Mesenchymal stem cell (in vitro differentiated cells and primary cell): ENCODE results near the gene CST3.
"Not testable (repeated sequence)": the region's sequence is repeated elsewhere in the genome, so short reads cannot be mapped to it uniquely, and the experiment has no call there.

Experiments
- DNase-seq: peaks from one replicate; pipeline ENCODE4 v3.0.0-alpha.2; 2013
- H2AFZ ChIP-seq: one replicate; pipeline ENCODE4 v1.6.1; 2013; ENCODE audit warnings: low read depth, mild to moderate bottlenecking, control low read depth, inconsistent platforms, low read length, moderate library complexity
- H2AK5ac ChIP-seq: 2 replicates; pipeline ENCODE4 v1.6.1; 2013; ENCODE audit warnings: low read length, moderate library complexity, mild to moderate bottlenecking, inconsistent platforms; ENCODE audit not compliant: severe bottlenecking
- H2BK120ac ChIP-seq: one replicate; pipeline ENCODE4 v1.6.1; 2013; ENCODE audit warnings: low read depth, mild to moderate bottlenecking, inconsistent platforms, low read length, moderate library complexity
- H2BK12ac ChIP-seq, 2 experiments: one replicate each; pipeline ENCODE4 v1.6.1; 2013; ENCODE audit warnings: inconsistent platforms in 2 of 2, low read length in 2 of 2, mild to moderate bottlenecking in 2 of 2, moderate library complexity in 2 of 2, control low read depth in 1 of 2
- H2BK15ac ChIP-seq: one replicate; pipeline ENCODE4 v1.6.1; 2013; ENCODE audit warnings: mild to moderate bottlenecking, low read depth, inconsistent platforms; ENCODE audit not compliant: poor library complexity, severe bottlenecking
- H2BK5ac ChIP-seq: 2 replicates; pipeline ENCODE4 v1.6.1; 2013; ENCODE audit warnings: low read depth, mild to moderate bottlenecking, low read length, control low read depth, inconsistent platforms; ENCODE audit not compliant: poor library complexity, severe bottlenecking
- H3K14ac ChIP-seq, 2 experiments: one replicate each; pipeline ENCODE4 v1.6.1; 2013; ENCODE audit warnings: inconsistent platforms in 2 of 2, low read length in 2 of 2, control low read depth in 1 of 2, mild to moderate bottlenecking in 1 of 2, moderate library complexity in 1 of 2
- H3K18ac ChIP-seq, 2 experiments: one replicate each; pipeline ENCODE4 v1.6.1; 2013; ENCODE audit warnings: inconsistent platforms in 2 of 2, low read length in 2 of 2, control low read depth in 1 of 2, low read depth in 1 of 2, mild to moderate bottlenecking in 1 of 2
- H3K23ac ChIP-seq, 2 experiments: one replicate each; pipeline ENCODE4 v1.6.1; 2013; ENCODE audit warnings: inconsistent platforms in 2 of 2, low read length in 2 of 2, mild to moderate bottlenecking in 2 of 2, moderate library complexity in 2 of 2, control low read depth in 1 of 2
- H3K27ac ChIP-seq: 2 replicates; pipeline ENCODE4 v1.5.1; 2013; ENCODE audit warnings: mild to moderate bottlenecking, moderate library complexity, low read length, control low read depth, inconsistent platforms; ENCODE audit not compliant: poor library complexity, severe bottlenecking
- H3K27me3 ChIP-seq, 2 experiments: 2 replicates each; pipeline versions ENCODE4 v1.6.1 to v1.7.0; 2013; ENCODE audit warnings: low read length in 2 of 2, mild to moderate bottlenecking in 2 of 2, moderate library complexity in 2 of 2, control low read depth in 1 of 2, inconsistent platforms in 1 of 2; ENCODE audit not compliant: control insufficient read depth in 1 of 2, insufficient read depth in 1 of 2
- H3K36me3 ChIP-seq, 2 experiments: 2 replicates each; pipeline versions ENCODE4 v1.6.1 to v1.7.0; 2013; ENCODE audit warnings: low read length in 2 of 2, control low read depth in 1 of 2, inconsistent platforms in 1 of 2, low read depth in 1 of 2, mild to moderate bottlenecking in 1 of 2; ENCODE audit not compliant: insufficient read depth in 2 of 2, control insufficient read depth in 1 of 2
- H3K4ac ChIP-seq, 2 experiments: one replicate each; pipeline ENCODE4 v1.6.1; 2013; ENCODE audit warnings: inconsistent platforms in 2 of 2, low read length in 2 of 2, mild to moderate bottlenecking in 2 of 2, moderate library complexity in 2 of 2, control low read depth in 1 of 2, low read depth in 1 of 2
- H3K4me1 ChIP-seq: 2 replicates; pipeline ENCODE4 v1.6.1; 2013; ENCODE audit warnings: low read depth, low read length, control low read depth; ENCODE audit not compliant: control insufficient read depth, insufficient read depth
- H3K4me2 ChIP-seq: 2 replicates; pipeline ENCODE4 v1.6.1; 2013; ENCODE audit warnings: low read length, mild to moderate bottlenecking, inconsistent platforms; ENCODE audit not compliant: poor library complexity, severe bottlenecking
- H3K4me3 ChIP-seq, 2 experiments: 2 replicates each; pipeline versions ENCODE4 v1.5.1 to v1.7.0; 2013; ENCODE audit warnings: low read length in 2 of 2, mild to moderate bottlenecking in 2 of 2, control low read depth in 1 of 2, low read depth in 1 of 2; ENCODE audit not compliant: insufficient read depth in 1 of 2
- H3K79me1 ChIP-seq: replicated peaks from 2 replicates; pipeline ENCODE4 v1.6.1; 2013; ENCODE audit warnings: mild to moderate bottlenecking, control low read depth, low read length, inconsistent platforms; ENCODE audit not compliant: poor library complexity, severe bottlenecking
- H3K9ac ChIP-seq: 2 replicates; pipeline ENCODE4 v1.7.0; 2013; ENCODE audit warnings: mild to moderate bottlenecking, low read length, moderate library complexity
- H3K9me3 ChIP-seq: 2 replicates; pipeline ENCODE4 v1.7.0; 2013; ENCODE audit warnings: mild to moderate bottlenecking, low read length; ENCODE audit not compliant: control insufficient read depth
- H4K8ac ChIP-seq: one replicate; pipeline ENCODE4 v1.6.1; 2013; ENCODE audit warnings: inconsistent platforms, mild to moderate bottlenecking, low read length, moderate library complexity
- H4K91ac ChIP-seq: one replicate; pipeline ENCODE4 v1.6.1; 2013; ENCODE audit warnings: mild to moderate bottlenecking, low read length, inconsistent platforms
- WGBS: methylation state at CpG from one replicate; pipeline ENCODE4 v1.1.7; 2013; ENCODE audit warnings: mixed read lengths; 5-methylcytosine and 5-hydroxymethylcytosine counted together

Gene CST3

DNA sequence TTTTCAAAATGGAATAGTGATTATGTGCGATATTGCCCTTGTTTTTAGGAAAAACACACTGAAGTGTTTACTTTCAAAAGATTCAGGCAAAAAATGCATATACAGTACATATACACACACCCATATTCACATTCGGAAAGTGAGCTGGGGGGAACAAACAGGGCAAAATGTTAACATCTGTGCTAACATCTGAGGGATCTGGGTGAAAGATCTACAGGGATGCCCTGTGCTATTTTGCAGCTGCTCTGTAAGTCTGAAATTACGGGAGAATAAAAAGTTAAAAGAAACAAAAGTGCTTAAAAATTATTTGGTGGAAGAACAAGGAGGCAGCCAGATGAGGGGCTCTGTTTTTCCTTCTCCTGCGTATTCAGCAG is 860 bp downstream of the CST3 start:
- H2BK15ac ChIP-seq: no peak overlapping the region
- no peak overlapping the region for H2BK120ac ChIP-seq
- peak overlapping the region; percentile 92 to 95 for H3K4me3 ChIP-seq
- peaks cover 14% of the 10 kb centered on the region for H3K79me1 ChIP-seq
- H2AK5ac ChIP-seq: no peak overlapping the region
- no peak overlapping the region for H4K8ac ChIP-seq
- DNase-seq: no peak
- H3K14ac ChIP-seq: peak overlapping the region in 1 of 2 experiments; percentile 94
- H3K4me1 ChIP-seq: peaks cover 59% of the 10 kb centered on the region
- peak overlapping the region; percentile 97 for H2BK5ac ChIP-seq
- no peak overlapping the region for H3K23ac ChIP-seq
- H3K27me3 ChIP-seq: no peaks in the 10 kb centered on the region
- no peak overlapping the region for H2BK12ac ChIP-seq
- H2AFZ ChIP-seq: no peak overlapping the region
- WGBS: 18% methylated on average over 3 of the region's 4 CpGs
- H3K27ac ChIP-seq: peak overlapping the region; percentile 69
- peak overlapping the region; percentile 84 for H3K4me2 ChIP-seq
- no peak overlapping the region for H4K91ac ChIP-seq
- H3K36me3 ChIP-seq: peaks cover 31 to 44% of the 10 kb centered on the region in 2 experiments
- peak overlapping the region in 1 of 2 experiments; percentile 90 for H3K4ac ChIP-seq
- peak overlapping the region; percentile 100 for H3K18ac ChIP-seq
- peak overlapping the region; percentile 92 for H3K9ac ChIP-seq
- no peaks in the 10 kb centered on the region for H3K9me3 ChIP-seq

DNA sequence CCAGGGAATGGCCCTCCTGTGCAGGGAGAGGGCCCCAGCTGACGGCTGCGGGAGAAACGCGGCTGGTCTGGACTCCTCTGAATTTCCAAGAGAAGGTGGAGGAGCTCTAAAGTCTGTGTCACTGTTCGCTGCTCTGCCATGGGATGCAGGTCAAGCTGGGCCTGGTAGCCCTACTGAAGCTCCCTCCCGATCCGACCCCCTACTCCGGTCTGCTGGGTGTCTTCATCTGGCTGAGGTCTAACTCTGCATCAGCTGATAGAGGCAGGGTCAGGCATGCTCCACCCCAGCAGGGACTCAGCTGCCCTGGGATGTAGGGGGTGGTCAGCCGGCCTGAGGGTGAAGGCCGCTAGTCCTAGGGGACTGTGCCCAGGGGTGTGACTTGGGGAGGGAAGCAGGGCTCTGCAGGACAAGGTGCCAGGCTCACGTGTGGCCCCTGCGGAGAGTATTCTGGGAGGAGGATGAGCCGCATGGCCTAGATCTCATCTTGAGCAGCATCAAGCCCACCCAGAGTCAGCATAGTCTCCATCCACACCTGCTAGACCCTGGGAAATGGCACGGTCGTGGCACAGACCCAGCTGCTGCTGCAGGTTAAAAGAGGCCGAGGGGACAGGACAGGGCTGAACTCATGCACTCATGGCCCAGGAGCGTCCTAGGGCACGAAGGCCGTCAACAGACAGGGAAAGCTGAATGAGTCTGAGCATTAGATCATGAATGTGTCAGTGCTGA is 1.4 kb downstream of the CST3 start:
- DNase-seq: no peak
- WGBS: 75% methylated on average over 19 of the region's 19 CpGs
- peak overlapping the region; percentile 84 for H3K4me2 ChIP-seq
- H4K91ac ChIP-seq: peak overlapping the region; percentile 6
- peak overlapping the region; percentile 92 to 95 for H3K4me3 ChIP-seq
- peaks cover 14% of the 10 kb centered on the region for H3K79me1 ChIP-seq
- peaks cover 35 to 47% of the 10 kb centered on the region in 2 experiments for H3K36me3 ChIP-seq
- H3K4ac ChIP-seq: no peak overlapping the region
- H4K8ac ChIP-seq: no peak overlapping the region
- H3K9ac ChIP-seq: peak overlapping the region; percentile 92
- H2BK15ac ChIP-seq: peak overlapping the region; percentile 31
- no peaks in the 10 kb centered on the region for H3K27me3 ChIP-seq
- peak overlapping the region; percentile 37 to 58 for H3K18ac ChIP-seq
- no peaks in the 10 kb centered on the region for H3K9me3 ChIP-seq
- H2AK5ac ChIP-seq: no peak overlapping the region
- peak overlapping the region in 1 of 2 experiments; percentile 94 for H3K14ac ChIP-seq
- no peak overlapping the region for H2BK120ac ChIP-seq
- H3K23ac ChIP-seq: peak overlapping the region in 1 of 2 experiments; percentile 97
- no peak overlapping the region for H2BK5ac ChIP-seq
- peaks cover 56% of the 10 kb centered on the region for H3K4me1 ChIP-seq
- no peak overlapping the region for H2AFZ ChIP-seq
- H3K27ac ChIP-seq: peak overlapping the region; percentile 1
- peak overlapping the region in 1 of 2 experiments; percentile 43 for H2BK12ac ChIP-seq

DNA sequence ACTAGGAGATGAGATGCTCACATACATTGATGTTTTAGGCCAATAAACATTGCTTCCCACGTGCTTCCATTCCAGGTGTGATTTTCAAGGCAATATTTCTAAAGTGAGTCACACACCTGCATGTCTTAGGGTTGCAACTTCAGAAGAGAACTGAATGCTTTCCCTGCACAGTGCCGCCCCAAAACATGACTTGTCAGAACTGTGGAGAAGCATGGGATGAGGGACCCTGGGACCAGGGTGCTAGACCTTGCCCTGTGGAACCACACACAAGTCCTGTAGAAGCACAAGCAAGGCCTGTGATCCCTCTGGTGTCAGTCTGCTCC is 2.0 kb downstream of the CST3 start:
- H3K4ac ChIP-seq, H3K27me3 ChIP-seq, H3K9me3 ChIP-seq, H4K91ac ChIP-seq, H2AK5ac ChIP-seq, H3K23ac ChIP-seq, H2BK5ac ChIP-seq, H2BK15ac ChIP-seq, H2BK120ac ChIP-seq, H4K8ac ChIP-seq, H3K14ac ChIP-seq, H2BK12ac ChIP-seq, DNase-seq, H2AFZ ChIP-seq: not testable (repeated sequence)
- Histone ChIP-seq H3K18ac (peak overlapping the region; percentile 37 to 58), H3K27ac (peak overlapping the region; percentile 1), H3K9ac (peak overlapping the region; percentile 92), H3K4me2 (peak overlapping the region; percentile 84), H3K79me1 (peaks cover 14% of the 10 kb centered on the region), H3K4me1 (peaks cover 51% of the 10 kb centered on the region), H3K36me3 (peaks cover 38 to 47% of the 10 kb centered on the region in 2 experiments), H3K4me3 (peak overlapping the region; percentile 18 to 92)
- 78% methylated on average over 1 of the region's 2 CpGs for WGBS

DNA sequence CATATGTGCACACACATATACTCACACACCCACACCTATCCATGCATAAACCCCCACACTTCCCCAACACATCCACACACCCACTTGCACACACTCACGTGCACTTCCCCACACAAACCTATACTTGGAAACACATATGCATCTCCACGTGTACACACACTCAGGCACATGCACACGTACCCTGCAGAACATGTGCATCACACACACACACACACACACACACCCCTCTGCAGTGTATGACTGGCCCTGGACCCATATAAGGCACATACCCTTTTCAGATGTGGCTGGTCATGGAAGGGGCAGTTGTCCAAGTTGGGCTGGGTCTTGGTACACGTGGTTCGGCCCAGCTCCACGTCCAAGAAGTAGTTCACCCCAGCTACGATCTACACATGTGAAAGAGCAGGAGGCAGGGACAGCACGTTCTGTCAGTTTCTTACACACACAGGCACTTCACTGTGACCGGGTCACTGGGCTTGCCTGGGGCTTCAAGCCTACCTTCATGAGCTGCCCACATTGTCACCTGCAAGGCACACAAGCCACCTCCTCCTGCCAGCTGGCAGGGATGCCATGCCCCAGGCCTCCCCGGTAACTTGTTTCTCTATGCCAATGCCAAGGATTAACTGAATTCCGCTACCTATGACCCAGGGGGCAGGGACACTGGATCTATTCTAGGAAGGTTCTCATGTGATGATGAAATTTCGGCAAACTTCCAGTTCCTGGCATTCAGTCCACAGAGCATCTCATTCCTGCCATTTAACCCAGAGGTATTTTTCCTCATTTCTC is 2.6 kb downstream of the CST3 start:
- peak overlapping the region in 1 of 2 experiments; percentile 79 for H3K14ac ChIP-seq
- H3K4me3 ChIP-seq: peak overlapping the region; percentile 19 to 92
- H3K18ac ChIP-seq: peak overlapping the region in 1 of 2 experiments; percentile 11
- H3K4me1 ChIP-seq: peaks cover 47% of the 10 kb centered on the region
- H2AFZ ChIP-seq: no peak overlapping the region
- peak overlapping the region; percentile 45 for H3K4me2 ChIP-seq
- H3K27ac ChIP-seq: peak overlapping the region; percentile 4
- H4K8ac ChIP-seq: no peak overlapping the region
- no peak for DNase-seq
- H2BK12ac ChIP-seq: peak overlapping the region in 1 of 2 experiments; percentile 29
- H2BK15ac ChIP-seq: no peak overlapping the region
- H3K27me3 ChIP-seq: no peaks in the 10 kb centered on the region
- H2BK5ac ChIP-seq: no peak overlapping the region
- H2AK5ac ChIP-seq: no peak overlapping the region
- H4K91ac ChIP-seq: no peak overlapping the region
- peaks cover 15% of the 10 kb centered on the region for H3K79me1 ChIP-seq
- 88% methylated on average over 12 of the region's 12 CpGs for WGBS
- peak overlapping the region; percentile 92 for H3K9ac ChIP-seq
- no peak overlapping the region for H3K4ac ChIP-seq
- no peaks in the 10 kb centered on the region for H3K9me3 ChIP-seq
- no peak overlapping the region for H2BK120ac ChIP-seq
- peak overlapping the region in 1 of 2 experiments; percentile 63 for H3K23ac ChIP-seq
- H3K36me3 ChIP-seq: peaks cover 38 to 50% of the 10 kb centered on the region in 2 experiments
